ENCODE data around the gene KPTN. TPM values are rescaled to one million over a fixed set of nuclear protein-coding genes. Genes with fewer than 3 reads are reported as not detected.

The KPTN gene
- total and polyA plus RNA-seq, 2 experiments from 2014 or later, result 10.1 to 22.6 TPM

GRCh38 chr19:47514869-47515588 is 31.0 kb upstream of the KPTN start, which contains the start of gene NAPA:
Gene NAPA (minus strand): TSS chr19:47515063. CDS start chr19:47514940, 123 bp downstream.
- peak within 1 kb of the TSS; percentile 97 for H3K27ac ChIP-seq
- DNase-seq (ENCODE audit: low spot score), result peak; percentile 100
- H3K4me3 ChIP-seq, result peak within 1 kb of the TSS; percentile 54
- TF ChIP-seq CTCF (IDR thresholded peaks at IDR 0.05; ENCODE audit: poor library complexity) (no peak), EZH2 (IDR thresholded peaks at IDR 0.05; ENCODE audit: borderline replicate concordance) (no peak), EZH2phosphoT487 (IDR thresholded peaks at IDR 0.05; ENCODE audit: low read depth, severe bottlenecking, unreplicated experiment) (no peak)
- no peaks in the 10 kb centered on the region for H3K9me3 ChIP-seq (ENCODE audit: low read depth)
- WGBS (ENCODE audit: low lambda C conversion rate, missing lambda C conversion rate), result 1% methylated on average over 70 of the region's 78 CpGs
- peak within 1 kb of the TSS; percentile 92 for H3K4me2 ChIP-seq
- no peaks in the 10 kb centered on the region for H3K9me2 ChIP-seq (replicated peaks; ENCODE audit: insufficient read depth)
- peaks cover 46% of the 10 kb centered on the region for H3K79me2 ChIP-seq
- peaks cover 22% of the 10 kb centered on the region for H4K20me1 ChIP-seq (ENCODE audit: insufficient read depth, poor library complexity, severe bottlenecking)
- no peaks in the 10 kb centered on the region for H3K36me3 ChIP-seq (replicated peaks; ENCODE audit: insufficient read depth, low read depth)
- H3K4me1 ChIP-seq (ENCODE audit: insufficient read depth), result peaks cover 19% of the 10 kb centered on the region
- H3K27me3 ChIP-seq, result no peaks in the 10 kb centered on the region
- peak within 1 kb of the TSS; percentile 54 for H2AFZ ChIP-seq

DNA sequence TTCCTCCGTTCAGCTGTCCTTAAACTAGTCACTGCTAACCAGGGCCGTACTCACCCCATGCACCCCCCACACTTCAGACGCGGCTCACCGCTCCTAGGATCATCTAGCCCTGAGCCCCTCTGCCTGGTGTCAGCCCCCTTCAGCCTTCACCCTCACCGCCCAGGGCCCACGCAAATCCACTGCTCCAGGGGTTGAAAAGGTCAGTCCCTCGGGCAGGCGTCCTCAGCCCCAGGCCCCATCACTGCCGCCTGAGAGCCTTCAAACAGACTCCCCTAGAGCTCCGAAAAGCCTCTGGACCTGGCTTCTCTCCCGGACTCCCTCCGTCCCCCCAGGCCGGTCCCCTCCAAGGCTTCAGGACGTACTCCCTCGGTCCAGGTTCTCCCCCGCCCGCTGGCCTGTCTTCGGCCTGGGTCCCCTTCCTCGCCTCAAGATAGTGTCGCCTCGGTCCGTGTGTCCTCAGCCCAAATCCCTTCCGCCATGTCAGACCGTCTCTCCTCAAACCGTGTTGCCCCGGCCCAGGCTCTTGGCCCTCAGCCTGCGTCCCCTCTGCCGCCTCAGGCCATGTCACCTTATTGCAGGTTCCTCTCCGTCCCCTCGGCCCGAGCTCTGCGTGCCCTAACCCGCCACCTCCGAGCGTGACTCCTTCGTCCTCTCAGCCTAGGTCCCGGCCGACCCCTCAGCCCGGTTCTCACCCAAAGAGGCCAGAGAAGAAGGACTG is 30.3 kb upstream of the KPTN start:
- H3K4me1 ChIP-seq (ENCODE audit: insufficient read depth), result peaks cover 19% of the 10 kb centered on the region
- H3K79me2 ChIP-seq, result peaks cover 54% of the 10 kb centered on the region
- H2AFZ ChIP-seq, result no peak overlapping the region
- H3K4me3 ChIP-seq, result peak overlapping the region; percentile 54
- no peaks in the 10 kb centered on the region for H3K9me3 ChIP-seq (ENCODE audit: low read depth)
- peak; percentile 44 for DNase-seq (ENCODE audit: low spot score)
- H3K9me2 ChIP-seq (replicated peaks; ENCODE audit: insufficient read depth), result no peaks in the 10 kb centered on the region
- peak overlapping the region; percentile 92 for H3K4me2 ChIP-seq
- TF ChIP-seq CTCF (IDR thresholded peaks at IDR 0.05; ENCODE audit: poor library complexity), result no peak
- TF ChIP-seq EZH2phosphoT487 (IDR thresholded peaks at IDR 0.05; ENCODE audit: low read depth, severe bottlenecking, unreplicated experiment), result no peak
- no peak for TF ChIP-seq EZH2 (IDR thresholded peaks at IDR 0.05; ENCODE audit: borderline replicate concordance)
- peaks cover 30% of the 10 kb centered on the region for H4K20me1 ChIP-seq (ENCODE audit: insufficient read depth, poor library complexity, severe bottlenecking)
- no peaks in the 10 kb centered on the region for H3K36me3 ChIP-seq (replicated peaks; ENCODE audit: insufficient read depth, low read depth)
- H3K27ac ChIP-seq, result peak overlapping the region; percentile 97
- no peaks in the 10 kb centered on the region for H3K27me3 ChIP-seq
- WGBS (ENCODE audit: low lambda C conversion rate, missing lambda C conversion rate), result 11% methylated on average over 33 of the region's 40 CpGs

DNA sequence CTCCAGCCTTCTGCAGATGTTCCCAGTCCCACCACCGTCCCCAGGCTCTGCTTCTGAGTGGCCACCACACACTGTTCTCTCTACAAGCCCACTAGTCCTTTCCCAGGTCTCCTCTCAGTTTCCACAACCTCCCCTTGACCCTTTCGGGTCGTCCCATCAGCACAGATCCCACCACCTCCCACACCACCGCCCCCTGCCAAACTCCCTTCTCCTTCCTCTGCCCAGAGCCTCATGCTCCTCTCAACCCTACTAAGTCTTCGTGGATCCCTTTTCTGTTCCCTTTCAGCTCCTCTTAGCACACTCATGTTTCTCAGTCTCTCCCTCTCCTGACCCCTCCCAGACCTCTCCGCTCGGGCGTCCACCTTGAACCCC is 28.9 kb upstream of the KPTN start:
- Histone ChIP-seq H3K4me1 (ENCODE audit: insufficient read depth) (peaks cover 20% of the 10 kb centered on the region), H3K79me2 (peaks cover 67% of the 10 kb centered on the region), H4K20me1 (ENCODE audit: insufficient read depth, poor library complexity, severe bottlenecking) (peaks cover 42% of the 10 kb centered on the region), H3K9me2 (replicated peaks; ENCODE audit: insufficient read depth) (no peaks in the 10 kb centered on the region), H3K27me3 (no peaks in the 10 kb centered on the region), H3K36me3 (replicated peaks; ENCODE audit: insufficient read depth, low read depth) (no peaks in the 10 kb centered on the region), H2AFZ (no peak overlapping the region), H3K27ac (peak overlapping the region; percentile 97), H3K9me3 (ENCODE audit: low read depth) (no peaks in the 10 kb centered on the region), H3K4me3 (peak overlapping the region; percentile 16), H3K4me2 (peak overlapping the region; percentile 92)
- TF ChIP-seq CTCF (IDR thresholded peaks at IDR 0.05; ENCODE audit: poor library complexity) (no peak), EZH2phosphoT487 (IDR thresholded peaks at IDR 0.05; ENCODE audit: low read depth, severe bottlenecking, unreplicated experiment) (no peak), EZH2 (IDR thresholded peaks at IDR 0.05; ENCODE audit: borderline replicate concordance) (no peak)
- no peak for DNase-seq (ENCODE audit: low spot score)
- 85% methylated on average over 6 of the region's 8 CpGs for WGBS (ENCODE audit: low lambda C conversion rate, missing lambda C conversion rate)

Data from hepatocyte (in vitro differentiated cells).